Parathyroid adenoma (tissue), 2 donors: ENCODE measurements around the gene SALL1.

Experiments used
- H2AFZ ChIP-seq: fragments of 300-600 bp; sonication (generic); one replicate; pipeline ENCODE4 v1.7.0; 2017; ENCODE audit warnings: antibody characterized with exemption, mild to moderate bottlenecking
- H3K27ac ChIP-seq: fragments of 300-600 bp; sonication (generic); one replicate; pipeline ENCODE4 v1.7.0; 2017
- H3K27me3 ChIP-seq: fragments of 300-600 bp; sonication (generic); one replicate; pipeline ENCODE4 v1.7.0; 2017; ENCODE audit warnings: low read length; ENCODE audit not compliant: control insufficient read depth, insufficient read depth
- H3K36me3 ChIP-seq: fragments of 300-600 bp; sonication (generic); one replicate; pipeline ENCODE4 v1.7.0; 2017; ENCODE audit warnings: low read length; ENCODE audit not compliant: control insufficient read depth, insufficient read depth
- H3K4me1 ChIP-seq: fragments of 300-600 bp; sonication (generic); one replicate; pipeline ENCODE4 v1.7.0; 2017; ENCODE audit warnings: control low read depth
- H3K4me2 ChIP-seq: fragments of 300-600 bp; sonication (generic); one replicate; pipeline ENCODE4 v1.7.0; 2017; ENCODE audit warnings: low read length
- H3K4me3 ChIP-seq: fragments of 300-600 bp; sonication (generic); one replicate; pipeline ENCODE4 v1.7.0; 2017; ENCODE audit warnings: low read depth, low read length
- H3K79me2 ChIP-seq: fragments of 300-600 bp; sonication (generic); one replicate; pipeline ENCODE4 v1.7.0; 2017; ENCODE audit warnings: control low read depth
- H3K9ac ChIP-seq: fragments of 300-600 bp; sonication (generic); one replicate; pipeline ENCODE4 v1.7.0; 2017; ENCODE audit warnings: mild to moderate bottlenecking
- H3K9me3 ChIP-seq: fragments of 300-600 bp; sonication (generic); one replicate; pipeline ENCODE4 v1.7.0; 2017; ENCODE audit warnings: low read length; ENCODE audit not compliant: control insufficient read depth
- TF ChIP-seq, protein P1 (sequence below): fragments of 300-600 bp; sonication (generic); IDR thresholded peaks from one replicate; pipeline ENCODE4 v1.7.0; 2017; ENCODE audit warnings: antibody characterized with exemption, mild to moderate bottlenecking
- donor health status: primary hyperparathyroidism.

SALL1 gene

DNA sequence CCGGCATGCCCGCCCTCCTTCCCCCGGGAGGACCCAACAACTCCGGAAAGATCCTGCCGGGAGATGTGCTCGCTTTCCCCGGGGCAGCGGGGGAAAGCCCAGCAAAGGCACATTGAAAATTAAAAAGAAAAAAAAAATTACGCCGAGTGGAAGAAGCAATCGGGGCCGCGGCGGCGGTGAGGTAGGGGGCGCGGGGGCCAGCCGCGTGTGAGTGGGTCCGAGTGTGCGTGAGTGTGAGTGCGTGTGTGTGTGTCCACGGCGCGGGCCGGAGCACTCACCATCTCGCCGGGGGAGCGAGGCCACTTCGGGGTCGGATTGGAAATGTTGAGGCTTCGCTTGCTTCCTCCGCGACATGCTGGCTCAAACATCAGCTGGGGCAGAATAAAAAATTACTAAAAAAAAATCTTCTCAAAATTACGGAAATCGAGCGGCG lies at the start of gene SALL1:
TSS of gene SALL1 (minus strand) at position 383 of the 433 bp plus-strand sequence. CDS start at position 354, 29 bp downstream.
- H3K36me3 ChIP-seq: no peaks in the 10 kb centered on the region
- no peaks in the 10 kb centered on the region for H3K27me3 ChIP-seq
- H3K9me3 ChIP-seq: no peaks in the 10 kb centered on the region
- peak within 1 kb of the TSS; percentile 84 for H3K4me2 ChIP-seq
- no peaks in the 10 kb centered on the region for H3K4me1 ChIP-seq
- peak within 1 kb of the TSS; percentile 36 for H2AFZ ChIP-seq
- no peaks in the 10 kb centered on the region for H3K79me2 ChIP-seq
- H3K9ac ChIP-seq: no peak within 1 kb of the TSS
- TF ChIP-seq, protein P1, sequence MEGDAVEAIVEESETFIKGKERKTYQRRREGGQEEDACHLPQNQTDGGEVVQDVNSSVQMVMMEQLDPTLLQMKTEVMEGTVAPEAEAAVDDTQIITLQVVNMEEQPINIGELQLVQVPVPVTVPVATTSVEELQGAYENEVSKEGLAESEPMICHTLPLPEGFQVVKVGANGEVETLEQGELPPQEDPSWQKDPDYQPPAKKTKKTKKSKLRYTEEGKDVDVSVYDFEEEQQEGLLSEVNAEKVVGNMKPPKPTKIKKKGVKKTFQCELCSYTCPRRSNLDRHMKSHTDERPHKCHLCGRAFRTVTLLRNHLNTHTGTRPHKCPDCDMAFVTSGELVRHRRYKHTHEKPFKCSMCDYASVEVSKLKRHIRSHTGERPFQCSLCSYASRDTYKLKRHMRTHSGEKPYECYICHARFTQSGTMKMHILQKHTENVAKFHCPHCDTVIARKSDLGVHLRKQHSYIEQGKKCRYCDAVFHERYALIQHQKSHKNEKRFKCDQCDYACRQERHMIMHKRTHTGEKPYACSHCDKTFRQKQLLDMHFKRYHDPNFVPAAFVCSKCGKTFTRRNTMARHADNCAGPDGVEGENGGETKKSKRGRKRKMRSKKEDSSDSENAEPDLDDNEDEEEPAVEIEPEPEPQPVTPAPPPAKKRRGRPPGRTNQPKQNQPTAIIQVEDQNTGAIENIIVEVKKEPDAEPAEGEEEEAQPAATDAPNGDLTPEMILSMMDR: no peak
- H3K4me3 ChIP-seq: peak within 1 kb of the TSS; percentile 88
- no peak within 1 kb of the TSS for H3K27ac ChIP-seq

DNA sequence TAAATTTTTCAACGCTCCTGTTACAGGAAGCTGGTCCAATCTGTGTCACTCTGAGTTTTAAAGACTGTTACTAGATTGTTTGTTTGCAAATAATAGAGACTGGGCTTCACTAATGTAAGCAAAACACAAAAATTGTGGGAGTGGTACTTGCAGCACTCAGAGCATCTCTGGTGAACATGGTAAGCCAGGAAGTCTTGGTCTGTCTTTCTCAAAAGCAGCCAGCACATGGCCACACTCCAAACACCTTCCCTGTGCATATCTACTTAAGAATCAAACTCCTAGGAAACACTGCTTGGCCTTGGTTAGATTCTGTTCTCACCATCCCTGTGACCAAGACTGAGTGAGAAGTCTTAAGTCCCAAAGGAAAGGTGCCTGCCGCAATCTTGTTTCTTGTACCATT lies 49.7 kb upstream of the SALL1 start:
- H3K27me3 ChIP-seq: no peaks in the 10 kb centered on the region
- H2AFZ ChIP-seq: no peak overlapping the region
- no peak overlapping the region for H3K27ac ChIP-seq
- TF ChIP-seq, protein P1: no peak
- H3K4me3 ChIP-seq: no peak overlapping the region
- H3K4me1 ChIP-seq: no peaks in the 10 kb centered on the region
- H3K4me2 ChIP-seq: no peak overlapping the region
- H3K36me3 ChIP-seq: no peaks in the 10 kb centered on the region
- H3K9ac ChIP-seq: no peak overlapping the region
- no peaks in the 10 kb centered on the region for H3K79me2 ChIP-seq
- no peaks in the 10 kb centered on the region for H3K9me3 ChIP-seq

DNA sequence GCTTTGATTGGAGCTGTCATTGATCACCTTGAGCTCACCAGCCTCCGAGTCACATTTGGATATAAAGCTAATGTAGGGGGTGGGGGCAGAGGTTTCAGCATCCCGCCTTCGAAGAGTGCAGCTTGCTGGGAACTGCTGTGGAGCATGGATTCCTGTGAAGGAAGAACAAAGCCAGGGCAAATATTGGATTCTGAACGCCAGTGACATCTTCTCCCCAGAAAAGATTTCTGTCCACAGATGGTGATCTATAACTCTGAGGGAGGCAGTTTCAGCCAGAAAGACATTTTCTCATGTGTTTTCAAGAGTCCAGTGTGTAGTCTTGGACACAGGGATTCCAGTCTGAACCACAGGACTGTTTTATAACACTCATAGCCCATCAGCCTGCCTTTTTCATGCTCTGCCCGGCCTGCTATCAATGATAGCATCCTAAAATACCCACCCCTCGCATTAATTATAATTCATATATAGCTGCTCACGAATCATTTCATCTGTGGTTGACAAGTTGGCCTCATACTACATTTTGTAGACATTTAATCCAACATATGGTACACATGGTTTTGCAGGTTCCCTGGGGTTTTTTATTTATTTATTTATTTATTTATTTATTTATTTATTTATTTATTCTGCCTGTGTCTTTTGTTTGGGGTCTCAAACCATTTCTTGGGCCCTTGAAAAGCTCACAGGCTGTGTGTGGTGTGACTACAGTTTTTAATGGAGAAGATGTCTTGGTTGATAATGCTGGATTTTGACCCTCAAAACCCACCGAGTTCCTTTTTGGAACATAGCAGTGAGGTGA lies 47.1 kb upstream of the SALL1 start:
- no peak overlapping the region for H2AFZ ChIP-seq
- H3K9ac ChIP-seq: no peak overlapping the region
- no peak overlapping the region for H3K4me2 ChIP-seq
- no peaks in the 10 kb centered on the region for H3K9me3 ChIP-seq
- no peak overlapping the region for H3K27ac ChIP-seq
- no peaks in the 10 kb centered on the region for H3K4me1 ChIP-seq
- H3K27me3 ChIP-seq: no peaks in the 10 kb centered on the region
- no peak overlapping the region for H3K4me3 ChIP-seq
- no peaks in the 10 kb centered on the region for H3K36me3 ChIP-seq
- no peaks in the 10 kb centered on the region for H3K79me2 ChIP-seq
- TF ChIP-seq, protein P1: no peak

DNA sequence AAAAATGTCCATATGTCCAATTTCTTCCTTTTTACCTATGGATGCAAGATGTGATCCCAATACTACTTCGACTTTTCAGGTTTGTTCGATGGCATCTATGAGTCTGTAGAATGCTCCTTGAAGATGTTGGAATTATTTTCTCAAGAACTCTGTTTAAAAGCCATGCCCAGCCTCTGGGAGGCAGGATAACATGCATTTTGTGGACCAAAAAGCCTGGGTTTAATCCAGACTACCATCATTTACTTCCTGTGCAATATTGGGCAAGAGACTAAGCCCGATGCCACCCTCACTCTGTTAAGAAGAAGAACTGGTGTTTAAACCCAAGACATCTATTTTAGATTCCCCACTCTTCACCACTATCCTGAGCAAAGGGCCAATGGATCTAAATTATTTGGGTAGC lies 42.8 kb upstream of the SALL1 start:
- Histone ChIP-seq H3K4me2 (no peak overlapping the region), H3K36me3 (no peaks in the 10 kb centered on the region), H3K27ac (no peak overlapping the region), H3K4me3 (no peak overlapping the region), H3K9me3 (no peaks in the 10 kb centered on the region), H3K27me3 (no peaks in the 10 kb centered on the region), H3K9ac (no peak overlapping the region), H3K4me1 (no peaks in the 10 kb centered on the region), H3K79me2 (no peaks in the 10 kb centered on the region), H2AFZ (no peak overlapping the region)
- TF ChIP-seq, protein P1: no peak
